ENCODE measurements around the gene LCE5A.
"Not testable (repeated sequence)": the region's sequence is repeated elsewhere in the genome, so short reads cannot be mapped to it uniquely, and the experiment has no call there.

Gene LCE5A

DNA sequence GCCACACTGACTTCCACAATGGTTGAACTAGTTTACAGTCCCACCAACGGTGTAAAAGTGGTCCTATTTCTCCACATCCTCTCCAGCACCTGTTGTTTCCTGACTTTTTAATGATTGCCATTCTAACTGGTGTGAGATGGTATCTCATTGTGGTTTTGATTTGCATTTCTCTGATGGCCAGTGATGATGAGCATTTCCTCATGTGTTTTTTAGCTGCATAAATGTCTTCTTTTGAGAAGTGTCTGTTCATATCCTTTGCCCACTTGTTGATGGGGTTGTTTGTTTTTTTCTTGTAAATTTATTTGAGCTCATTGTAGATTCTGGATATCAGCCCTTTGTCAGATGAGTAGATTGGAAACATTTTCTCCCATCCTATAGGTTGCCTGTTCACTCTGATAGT, 37.8 kb downstream of the LCE5A start:
- H3K36me3 ChIP-seq (ENCODE audit: insufficient read depth, low read length) = not testable (repeated sequence)

More for the DNA sequence above, 37.8 kb downstream of the LCE5A start:
- H3K27ac ChIP-seq (ENCODE audit: low read depth, low read length); H3K27me3 ChIP-seq (ENCODE audit: insufficient read depth, low read length); H3K4me3 ChIP-seq (ENCODE audit: low read depth, low read length); H3K4me1 ChIP-seq (ENCODE audit: control insufficient read depth, insufficient read depth, low read length, unreplicated experiment); H2AFZ ChIP-seq (ENCODE audit: low read length, unreplicated experiment); H3K79me2 ChIP-seq (ENCODE audit: control insufficient read depth, insufficient read depth, low read length, unreplicated experiment): not testable (repeated sequence)
